Measurements from ENCODE around the gene GAL3ST1. TPM values are rescaled to one million over a fixed set of nuclear protein-coding genes. Genes with fewer than 3 reads are reported as not detected.
"Not testable (repeated sequence)": the region's sequence is repeated elsewhere in the genome, so short reads cannot be mapped to it uniquely, and the experiment has no call there.

GAL3ST1 gene
- total RNA-seq, 6 donors from 2014 or later: 1.7 to 8.4 (median 3.5) TPM

DNA sequence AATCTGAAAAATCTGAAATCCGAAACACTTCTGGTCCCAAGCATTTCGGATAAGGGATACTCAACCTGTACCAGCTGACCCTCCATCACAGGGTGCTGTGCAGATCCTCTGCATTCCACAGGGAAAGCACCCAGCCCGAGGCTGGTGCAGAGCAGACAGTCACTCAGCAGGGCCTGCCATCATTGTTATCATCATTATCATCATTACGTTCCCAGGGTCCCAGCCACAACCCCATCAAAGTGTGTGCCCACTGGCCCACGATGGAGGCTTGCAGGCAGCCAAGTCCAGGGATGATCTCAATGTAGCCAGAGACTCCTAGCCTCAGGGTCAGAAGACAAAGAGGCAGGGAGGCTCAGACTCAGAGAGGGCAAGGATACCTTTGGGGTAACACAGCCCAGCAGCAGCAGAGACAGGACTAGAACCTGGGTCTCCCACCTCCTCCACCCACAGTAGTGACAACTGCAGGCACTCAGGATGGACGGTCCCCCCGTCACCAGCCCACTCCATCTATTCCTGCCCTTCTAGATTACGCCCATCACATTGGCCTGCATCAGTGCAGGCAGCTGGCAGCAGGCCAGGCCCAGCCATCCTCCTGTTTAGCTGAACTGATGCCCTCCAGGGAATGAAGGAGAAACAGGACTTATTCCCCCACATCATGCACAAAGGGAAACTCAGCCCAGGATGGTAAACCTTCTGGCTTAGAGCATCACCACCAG lies 10.3 kb downstream of the GAL3ST1 start:
- Histone ChIP-seq H3K27me3 (no peaks in the 10 kb centered on the region), H3K36me3 (no peaks in the 10 kb centered on the region), H3K4me3 (no peak overlapping the region), H3K4me1 (no peaks in the 10 kb centered on the region), H3K27ac (no peak overlapping the region), H3K9me3 (no peaks in the 10 kb centered on the region)
- WGBS, 2 donors: 76 to 81% methylated on average over 7 to 8 of the region's 8 CpGs
- TF ChIP-seq CTCF (IDR thresholded peaks at IDR 0.05): no peak
- no peak for TF ChIP-seq POLR2AphosphoS5 (IDR thresholded peaks at IDR 0.05)
- no peak for TF ChIP-seq EP300 (IDR thresholded peaks at IDR 0.05)
- no peak for TF ChIP-seq POLR2A (IDR thresholded peaks at IDR 0.05)
- DNase-seq (no peak), ATAC-seq (ENCODE audit: low FRiP score in 2 of 2) (no peak)

GRCh38 chr22:30562366-30562765 lies 12.1 kb downstream of the GAL3ST1 start:
- no peaks in the 10 kb centered on the region for H3K36me3 ChIP-seq
- no peak overlapping the region for H3K27ac ChIP-seq
- ATAC-seq (ENCODE audit: low FRiP score in 2 of 2): no peak
- no peaks in the 10 kb centered on the region for H3K27me3 ChIP-seq
- 82% methylated on average over 6 of the region's 6 CpGs; no CpG with 5 or more reads in 1 of the 2 donors for WGBS, 2 donors
- TF ChIP-seq EP300 (IDR thresholded peaks at IDR 0.05) (no peak), POLR2AphosphoS5 (IDR thresholded peaks at IDR 0.05) (no peak), CTCF (IDR thresholded peaks at IDR 0.05) (no peak), POLR2A (IDR thresholded peaks at IDR 0.05) (no peak)
- DNase-seq: no peak
- H3K4me1 ChIP-seq: no peaks in the 10 kb centered on the region
- H3K4me3 ChIP-seq: no peak overlapping the region
- no peaks in the 10 kb centered on the region for H3K9me3 ChIP-seq

GRCh38 chr22:30561402-30562189 lies 12.9 kb downstream of the GAL3ST1 start:
- Histone ChIP-seq H3K4me3 (no peak overlapping the region), H3K36me3 (no peaks in the 10 kb centered on the region), H3K4me1 (no peaks in the 10 kb centered on the region), H3K9me3 (no peaks in the 10 kb centered on the region), H3K27ac (no peak overlapping the region), H3K27me3 (no peaks in the 10 kb centered on the region)
- 55 to 63% methylated on average over 5 to 10 of the region's 10 CpGs for WGBS, 2 donors
- no peak for TF ChIP-seq POLR2AphosphoS5 (IDR thresholded peaks at IDR 0.05)
- no peak for TF ChIP-seq EP300 (IDR thresholded peaks at IDR 0.05)
- no peak for TF ChIP-seq CTCF (IDR thresholded peaks at IDR 0.05)
- no peak for TF ChIP-seq POLR2A (IDR thresholded peaks at IDR 0.05)
- DNase-seq (no peak), ATAC-seq (ENCODE audit: low FRiP score in 2 of 2) (no peak)

DNA sequence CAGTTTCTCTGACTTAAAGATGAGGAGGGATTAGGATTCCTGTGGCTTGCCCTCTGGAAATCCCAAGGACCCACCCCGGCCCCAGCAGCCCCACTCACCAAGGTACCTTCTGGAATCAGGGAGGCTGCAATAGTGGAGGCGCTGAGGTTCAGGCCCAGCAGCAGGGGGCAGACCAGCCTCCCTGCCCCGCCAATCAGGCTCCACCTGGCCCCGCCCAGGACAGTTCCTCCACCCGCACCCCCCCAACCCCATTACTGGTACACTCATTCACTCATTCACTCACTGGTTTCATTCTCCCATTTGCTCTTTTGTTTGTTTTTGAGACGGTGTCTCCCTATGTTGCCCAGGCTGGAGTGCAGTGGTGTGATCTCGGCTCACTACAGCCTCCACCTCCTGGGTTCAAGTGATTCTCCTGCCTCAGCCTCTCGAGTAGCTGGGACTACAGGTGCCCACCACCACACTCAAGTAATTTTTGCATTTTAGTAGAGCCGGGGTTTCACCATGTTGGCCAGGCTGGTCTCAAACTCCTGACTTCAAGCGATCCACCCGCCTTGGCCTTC lies 13.7 kb downstream of the GAL3ST1 start:
- ATAC-seq (ENCODE audit: low FRiP score in 2 of 2); H3K36me3 ChIP-seq; H3K27me3 ChIP-seq; H3K4me1 ChIP-seq; DNase-seq; H3K9me3 ChIP-seq; H3K4me3 ChIP-seq; H3K27ac ChIP-seq: not testable (repeated sequence)
- WGBS, 2 donors: 88 to 89% methylated on average over 9 to 11 of the region's 11 CpGs

DNA sequence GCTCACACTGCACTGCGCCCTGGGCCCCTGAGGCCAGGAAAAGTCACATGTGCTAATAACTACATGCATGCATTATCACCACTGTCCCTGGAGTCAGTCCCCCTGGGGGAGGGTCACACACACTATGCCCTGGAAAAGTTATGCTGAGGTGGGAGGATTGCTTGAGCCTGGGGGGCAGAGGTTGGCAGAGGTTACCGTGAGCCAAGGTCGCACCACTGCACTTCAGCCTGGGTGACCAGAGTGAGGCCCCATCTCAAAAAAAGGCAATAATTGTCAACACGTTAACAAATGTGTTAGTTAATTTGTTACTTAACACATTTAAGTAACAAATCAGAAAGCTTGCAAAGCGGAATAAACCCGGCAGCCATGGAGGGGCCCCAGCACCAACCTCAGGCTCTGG lies 14.6 kb downstream of the GAL3ST1 start:
- Histone ChIP-seq H3K9me3 (no peaks in the 10 kb centered on the region), H3K36me3 (no peaks in the 10 kb centered on the region), H3K4me1 (no peaks in the 10 kb centered on the region), H3K27me3 (no peaks in the 10 kb centered on the region), H3K27ac (no peak overlapping the region), H3K4me3 (no peak overlapping the region)
- TF ChIP-seq EP300 (IDR thresholded peaks at IDR 0.05): no peak
- TF ChIP-seq POLR2AphosphoS5 (IDR thresholded peaks at IDR 0.05): no peak
- TF ChIP-seq CTCF (IDR thresholded peaks at IDR 0.05): no peak
- TF ChIP-seq POLR2A (IDR thresholded peaks at IDR 0.05): no peak
- ATAC-seq (ENCODE audit: low FRiP score in 2 of 2): no peak
- 90% methylated on average over 5 to 6 of the region's 6 CpGs for WGBS, 2 donors
- DNase-seq: no peak
